K562 (cell line): Measurements from ENCODE around the gene HDAC1. TPM values are rescaled to one million over a fixed set of nuclear protein-coding genes. Genes with fewer than 3 reads are reported as not detected.
A peak's percentile ranks its signal among the peaks of the same experiment; 100 is the strongest.

Experiments used
- BCLAF1 ChIP-seq, 2 experiments: fragments of 450-650 bp in 1 of 2; IDR thresholded peaks; 2 replicates each; pipeline ENCODE4 v1.6.1; 2011 to 2017; ENCODE audit warnings: low read depth in 2 of 2, antibody characterized with exemption in 1 of 2, borderline replicate concordance in 1 of 2, low read length in 1 of 2, mild to moderate bottlenecking in 1 of 2, mixed read lengths in 1 of 2; ENCODE audit not compliant: control insufficient read depth in 1 of 2
- BRD9 ChIP-seq: fragments of 450-650 bp; IDR thresholded peaks from 2 replicates; pipeline ENCODE4 v1.6.1; 2018; ENCODE audit warnings: low read depth; ENCODE audit not compliant: partially characterized antibody
- CEBPZ ChIP-seq: fragments of 150-350 bp; IDR thresholded peaks from 2 replicates; pipeline ENCODE4 v1.6.1; 2014; ENCODE audit warnings: low read depth, mild to moderate bottlenecking, low read length, borderline replicate concordance
- CLOCK ChIP-seq: fragments of 250-450 bp; sonication (Bioruptor Pico); IDR thresholded peaks from 2 replicates; pipeline ENCODE4 v1.4.0; 2020; ENCODE audit warnings: mild to moderate bottlenecking, moderate library complexity, borderline replicate concordance
- E2F4 ChIP-seq: sonication (generic); formaldehyde crosslinking; IDR thresholded peaks from 2 replicates; pipeline ENCODE4 v1.8.0; 2022; ENCODE audit warnings: mild to moderate bottlenecking, low read depth, missing genetic modification reagents
- POLR3G ChIP-seq: IDR thresholded peaks from 2 replicates; pipeline ENCODE4 v1.6.1; 2011; ENCODE audit not compliant: insufficient read length, insufficient replicate concordance; ENCODE audit errors: extremely low read depth
- PURB ChIP-seq: sonication (generic); formaldehyde crosslinking; IDR thresholded peaks from 2 replicates; pipeline ENCODE4 v1.9.0; 2021; ENCODE audit warnings: low read depth, mild to moderate bottlenecking, missing genetic modification reagents
- ZNF124 ChIP-seq: sonication (generic); formaldehyde crosslinking; IDR thresholded peaks from 2 replicates; pipeline ENCODE4 v1.8.1; 2022; ENCODE audit warnings: missing genetic modification reagents
- ZNF311 ChIP-seq: fragments of 250-450 bp; sonication (Bioruptor Pico); IDR thresholded peaks from 2 replicates; pipeline ENCODE4 v1.4.0; 2020; ENCODE audit warnings: mild to moderate bottlenecking, moderate library complexity
- ZNF431 ChIP-seq: sonication (generic); formaldehyde crosslinking; IDR thresholded peaks from 2 replicates; pipeline ENCODE4 v1.8.0; 2022; ENCODE audit warnings: mild to moderate bottlenecking, missing genetic modification reagents
- polyA plus RNA-seq, 8 experiments: library from polyadenylated mRNA; depleted of rRNA in 4 of 8; stranded (reverse) in 5 of 8; unstranded in 3 of 8; fragments of >200 nt; fragmentation: Nextera tagmentation in 2 of 8; fragmentation: Illumina TruSeq in 1 of 8; extraction: Ambion mirVana in 2 of 8; extraction: Trizol in 1 of 8; gene quantifications; 2 replicates each; pipeline versions ENCODE4 v1.2.1 to v1.2.3, GENCODE V29; 2011 to 2014; ENCODE audit warnings: inconsistent platforms in 1 of 8, missing spikeins in 1 of 8
- total RNA-seq, 7 experiments: library from RNA; depleted of rRNA in 6 of 7; stranded (reverse); fragments of >200 nt in 6 of 7; fragmentation: Illumina TruSeq in 2 of 7; extraction: Trizol in 2 of 7; gene quantifications; 2 replicates each; pipeline versions ENCODE4 v1.2.1 to v1.2.3, GENCODE V29; 2011 to 2021; ENCODE audit warnings: low replicate concordance in 1 of 7

HDAC1 gene
- total and polyA plus RNA-seq, 9 of the 15 experiments (the other 6 are each of a cell fraction or from before 2014, with no cell fraction given) = 169 to 384 (median 193) TPM

- TF ChIP-seq BCLAF1 (IDR thresholded peaks at IDR 0.05; ENCODE audit: borderline replicate concordance in 1 of 2, control insufficient read depth in 1 of 2, low read depth in 2 of 2, low read length in 1 of 2) = peak; percentile 52 to 89; a peak in 3 of 4 replicates
- TF ChIP-seq E2F4 = no peak
- no peak for TF ChIP-seq PURB (CRISPR knock-in tag)
- TF ChIP-seq ZNF311 = no peak
- TF ChIP-seq CEBPZ = no peak
- peak; percentile 91 for TF ChIP-seq BRD9
- no peak for TF ChIP-seq CLOCK
- TF ChIP-seq POLR3G = no peak
- no peak for TF ChIP-seq ZNF431 (CRISPR knock-in tag)
- no peak for TF ChIP-seq ZNF124 (CRISPR knock-in tag)
Observed at GRCh38 chr1:32291708-32292538, at the start of gene HDAC1 (continued).
